GM19467 (cell line): ENCODE measurements around the gene STAT3.
"Not testable (repeated sequence)": the region's sequence is repeated elsewhere in the genome, so short reads cannot be mapped to it uniquely, and the experiment has no call there.

Source experiments
- ATAC-seq: cut with Tn5 transposase; IDR thresholded peaks from one replicate; pipeline ENCODE4 v1.9.1; 2021; ENCODE audit warnings: mild to moderate bottlenecking, moderate library complexity; ENCODE audit not compliant: unreplicated experiment

Gene STAT3

GRCh38 chr17:42409523-42410318 is 21.5 kb upstream of the STAT3 start:
- ATAC-seq: no peak

GRCh38 chr17:42408061-42408460 is 19.8 kb upstream of the STAT3 start:
- ATAC-seq: no peak

GRCh38 chr17:42407289-42407836 is 19.1 kb upstream of the STAT3 start:
- no peak for ATAC-seq

GRCh38 chr17:42406615-42407288 is 18.5 kb upstream of the STAT3 start:
- no peak for ATAC-seq

GRCh38 chr17:42405963-42406495 is 17.8 kb upstream of the STAT3 start:
- ATAC-seq: no peak

GRCh38 chr17:42405076-42405475 is 16.8 kb upstream of the STAT3 start:
- ATAC-seq: no peak

GRCh38 chr17:42404326-42405055 is 16.2 kb upstream of the STAT3 start:
- ATAC-seq: no peak

- ATAC-seq: no peak
These were observed 14.9 kb upstream of the STAT3 start for GRCh38 chr17:42403150-42403549.

- ATAC-seq: no peak
These were observed 13.9 kb upstream of the STAT3 start for GRCh38 chr17:42402117-42402516.

GRCh38 chr17:42400844-42401375 is 12.7 kb upstream of the STAT3 start:
- ATAC-seq: not testable (repeated sequence)

GRCh38 chr17:42399948-42400843 is 12.0 kb upstream of the STAT3 start:
- no peak for ATAC-seq

GRCh38 chr17:42399121-42399520 is 10.9 kb upstream of the STAT3 start:
- ATAC-seq: no peak

- not testable (repeated sequence) for ATAC-seq
These were observed 7.4 kb upstream of the STAT3 start for GRCh38 chr17:42395601-42396000.

GRCh38 chr17:42394838-42395237 is 6.6 kb upstream of the STAT3 start:
- ATAC-seq: no peak

- no peak for ATAC-seq
These were observed 4.6 kb upstream of the STAT3 start for GRCh38 chr17:42392692-42393415.

- ATAC-seq: not testable (repeated sequence)
These were observed 3.2 kb upstream of the STAT3 start for GRCh38 chr17:42391439-42391838.

- ATAC-seq: no peak
These were observed 1.7 kb upstream of the STAT3 start for GRCh38 chr17:42389899-42390298.

GRCh38 chr17:42389135-42389417 is 834 bp upstream of the STAT3 start:
- no peak for ATAC-seq

- no peak for ATAC-seq
These were observed 421 bp downstream of the STAT3 start for GRCh38 chr17:42387661-42388380.
